NB4 (cell line): ENCODE measurements around the gene FHIT.

Experiments
- DNase-seq: peaks from one replicate; pipeline ENCODE4 v3.0.0; 2010; ENCODE audit warnings: low read depth
- H3K4me3 ChIP-seq: one replicate; pipeline ENCODE4 v1.5.1; 2011; ENCODE audit warnings: mild to moderate bottlenecking, low read depth, low read length, moderate library complexity
- MYC ChIP-seq: IDR thresholded peaks from 2 replicates; pipeline ENCODE4 v1.6.1; 2011; ENCODE audit warnings: low read depth, low read length
- POLR2A ChIP-seq: IDR thresholded peaks from 2 replicates; pipeline ENCODE4 v1.6.1; 2011; ENCODE audit warnings: mild to moderate bottlenecking; ENCODE audit not compliant: insufficient read length; ENCODE audit errors: extremely low read depth
- TF ChIP-seq, protein P1 (sequence below): IDR thresholded peaks from 2 replicates; pipeline ENCODE4 v1.6.1; 2011; ENCODE audit warnings: low read depth, low read length
- TF ChIP-seq, protein P2 (sequence below): IDR thresholded peaks from one replicate; pipeline ENCODE4 v1.5.1; 2012; ENCODE audit warnings: low read depth, low read length

The FHIT gene

DNA sequence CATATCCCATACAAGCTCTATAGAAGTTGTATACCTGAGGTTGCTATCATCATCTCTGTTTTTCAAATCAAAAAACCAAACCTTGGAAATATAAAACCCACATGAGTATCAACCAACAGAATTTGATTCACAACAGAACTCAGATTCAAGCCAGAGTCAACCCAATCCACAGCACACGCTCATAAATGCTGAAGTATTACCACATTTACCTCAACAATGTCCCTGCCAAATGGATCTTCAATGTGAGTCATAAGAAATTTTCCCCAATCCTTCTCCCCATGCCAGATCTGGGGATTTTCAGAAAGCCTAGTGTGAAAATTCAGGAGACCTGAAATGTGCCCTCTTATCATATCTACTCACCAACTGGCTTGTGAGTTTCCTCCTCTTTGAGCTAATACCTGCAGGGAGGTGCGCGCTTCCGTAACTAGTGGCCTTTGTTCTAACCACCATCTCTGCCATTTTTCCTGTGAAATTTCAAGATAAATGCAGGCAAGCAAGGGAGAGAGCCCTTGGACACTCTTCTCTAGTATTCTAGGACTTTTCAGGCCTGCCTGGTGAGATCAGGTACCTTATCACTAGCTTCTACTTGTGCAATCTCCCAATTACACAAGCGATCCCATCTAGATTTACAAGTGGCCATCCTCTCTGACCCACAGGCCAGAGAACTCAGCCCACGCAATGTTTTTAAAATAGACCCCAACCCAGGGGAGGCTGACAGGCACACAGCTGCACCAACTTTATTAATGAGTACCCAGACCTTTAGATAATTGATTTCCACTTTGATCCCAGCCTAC lies 1124.5 kb downstream of the FHIT start:
- TF ChIP-seq, protein P1, sequence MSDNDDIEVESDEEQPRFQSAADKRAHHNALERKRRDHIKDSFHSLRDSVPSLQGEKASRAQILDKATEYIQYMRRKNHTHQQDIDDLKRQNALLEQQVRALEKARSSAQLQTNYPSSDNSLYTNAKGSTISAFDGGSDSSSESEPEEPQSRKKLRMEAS: no peak
- TF ChIP-seq, protein P2, sequence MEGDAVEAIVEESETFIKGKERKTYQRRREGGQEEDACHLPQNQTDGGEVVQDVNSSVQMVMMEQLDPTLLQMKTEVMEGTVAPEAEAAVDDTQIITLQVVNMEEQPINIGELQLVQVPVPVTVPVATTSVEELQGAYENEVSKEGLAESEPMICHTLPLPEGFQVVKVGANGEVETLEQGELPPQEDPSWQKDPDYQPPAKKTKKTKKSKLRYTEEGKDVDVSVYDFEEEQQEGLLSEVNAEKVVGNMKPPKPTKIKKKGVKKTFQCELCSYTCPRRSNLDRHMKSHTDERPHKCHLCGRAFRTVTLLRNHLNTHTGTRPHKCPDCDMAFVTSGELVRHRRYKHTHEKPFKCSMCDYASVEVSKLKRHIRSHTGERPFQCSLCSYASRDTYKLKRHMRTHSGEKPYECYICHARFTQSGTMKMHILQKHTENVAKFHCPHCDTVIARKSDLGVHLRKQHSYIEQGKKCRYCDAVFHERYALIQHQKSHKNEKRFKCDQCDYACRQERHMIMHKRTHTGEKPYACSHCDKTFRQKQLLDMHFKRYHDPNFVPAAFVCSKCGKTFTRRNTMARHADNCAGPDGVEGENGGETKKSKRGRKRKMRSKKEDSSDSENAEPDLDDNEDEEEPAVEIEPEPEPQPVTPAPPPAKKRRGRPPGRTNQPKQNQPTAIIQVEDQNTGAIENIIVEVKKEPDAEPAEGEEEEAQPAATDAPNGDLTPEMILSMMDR: no peak
- TF ChIP-seq MYC: no peak
- no peak for TF ChIP-seq POLR2A
- DNase-seq: no peak
- no peak overlapping the region for H3K4me3 ChIP-seq

DNA sequence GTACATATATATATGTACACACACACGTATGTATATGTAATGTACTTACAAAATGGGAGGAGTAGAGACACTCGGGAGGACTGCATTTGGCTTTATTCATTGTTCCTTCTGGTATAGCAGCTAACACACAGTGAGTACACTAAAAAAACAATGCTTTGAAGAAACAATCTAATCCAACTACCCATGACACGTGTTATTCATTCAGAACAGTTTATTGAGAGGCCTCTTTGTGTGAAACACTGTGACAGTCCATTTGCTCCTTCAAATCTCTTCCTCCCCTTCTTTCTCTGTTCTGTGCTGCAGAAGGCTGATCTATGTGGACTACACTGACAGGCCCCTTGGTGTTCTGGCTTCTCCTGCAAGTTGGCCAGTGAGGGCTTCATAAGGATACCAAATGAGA lies 1125.6 kb downstream of the FHIT start:
- TF ChIP-seq, protein P1: no peak
- TF ChIP-seq MYC: no peak
- TF ChIP-seq, protein P2: no peak
- no peak for TF ChIP-seq POLR2A
- H3K4me3 ChIP-seq: no peak overlapping the region
- DNase-seq: no peak

DNA sequence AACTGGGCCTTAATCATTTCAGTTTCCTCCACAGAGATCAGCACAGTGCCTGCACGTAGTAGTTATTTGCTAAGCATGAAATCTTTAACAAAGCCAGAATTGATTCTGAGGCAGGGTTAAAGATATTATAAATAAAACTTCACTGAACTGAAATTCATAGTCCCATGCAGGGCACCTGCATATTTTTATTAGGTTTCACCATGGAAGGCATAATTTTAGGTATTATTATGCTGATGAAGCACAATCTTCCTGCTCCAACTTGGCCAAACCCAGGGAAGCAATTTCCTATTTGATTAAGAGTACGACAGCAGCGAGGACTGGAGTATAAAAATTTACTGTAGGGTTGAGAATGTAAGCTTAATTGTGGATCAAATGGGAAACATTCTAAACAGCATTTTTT lies 1131.0 kb downstream of the FHIT start:
- no peak overlapping the region for H3K4me3 ChIP-seq
- TF ChIP-seq MYC (no peak), POLR2A (no peak)
- TF ChIP-seq, protein P1: no peak
- TF ChIP-seq, protein P2: no peak
- no peak for DNase-seq

DNA sequence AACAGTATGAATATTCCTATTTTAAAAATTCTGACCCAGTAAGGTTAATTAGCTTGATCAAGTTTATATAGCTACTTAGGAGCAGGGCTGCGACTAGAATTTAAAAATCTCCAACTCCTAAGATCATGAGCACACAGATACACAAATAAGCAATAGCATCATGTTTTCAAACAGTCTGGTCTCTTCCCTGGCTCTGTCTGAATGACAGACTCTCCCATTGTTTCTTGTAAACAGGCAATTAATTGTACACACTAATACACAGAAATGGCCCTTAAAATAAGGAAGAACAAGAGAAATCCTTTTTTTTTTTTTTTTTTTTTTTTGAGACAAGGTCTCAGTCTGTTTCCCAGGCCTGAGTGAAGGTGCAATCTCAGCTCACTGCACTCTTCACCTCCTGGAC lies 1137.1 kb downstream of the FHIT start:
- TF ChIP-seq POLR2A: no peak
- TF ChIP-seq MYC: no peak
- TF ChIP-seq, protein P1: no peak
- TF ChIP-seq, protein P2: no peak
- DNase-seq: no peak
- no peak overlapping the region for H3K4me3 ChIP-seq

DNA sequence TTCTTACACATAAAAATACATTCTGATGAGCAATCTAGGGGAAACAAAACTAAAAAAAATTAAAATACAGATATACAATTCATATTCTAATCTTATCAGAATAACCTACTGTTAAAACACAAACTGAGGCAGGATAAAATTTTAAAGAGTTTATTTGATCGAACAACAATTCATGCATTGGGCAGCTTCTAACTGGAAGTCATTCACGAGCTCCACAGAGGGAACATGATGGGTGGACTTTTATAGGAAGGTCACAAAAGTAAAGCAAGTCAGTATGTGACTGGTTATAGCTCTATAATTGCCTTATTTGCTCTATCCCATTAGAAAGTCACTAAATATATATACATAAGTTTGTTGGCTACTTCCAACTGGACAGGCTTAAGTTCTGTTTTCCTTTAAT lies 1144.0 kb downstream of the FHIT start:
- DNase-seq: no peak
- no peak overlapping the region for H3K4me3 ChIP-seq
- TF ChIP-seq, protein P2: no peak
- TF ChIP-seq MYC: no peak
- TF ChIP-seq, protein P1: no peak
- no peak for TF ChIP-seq POLR2A
